ENCODE results near the gene SLC22A8. TPM values are rescaled to one million over a fixed set of nuclear protein-coding genes. Genes with fewer than 3 reads are reported as not detected.
"Not testable (repeated sequence)": the region's sequence is repeated elsewhere in the genome, so short reads cannot be mapped to it uniquely, and the experiment has no call there.

SLC22A8 gene
- total RNA-seq, 4 donors from 2014 or later = not detected

GRCh38 chr11:62958547-62959421, 56.9 kb downstream of the SLC22A8 start:
- TF ChIP-seq CTCF (IDR thresholded peaks at IDR 0.05) (no peak), POLR2A (IDR thresholded peaks at IDR 0.05) (no peak)
- peak; percentile 21 to 50 for DNase-seq (ENCODE audit: low spot score in 2 of 2)
- no peak overlapping the region for H3K4me3 ChIP-seq (ENCODE audit: low read depth, poor library complexity, severe bottlenecking)
- WGBS, 2 donors = 19 to 26% methylated on average over 11 of the region's 11 CpGs
- intact Hi-C loops (cut with DNase I; ENCODE audit: low total_unique reads) = no loop called here

GRCh38 chr11:62957147-62957546, 58.5 kb downstream of the SLC22A8 start:
- intact Hi-C loops (cut with DNase I; ENCODE audit: low total_unique reads) = no loop called here
- 93 to 98% methylated on average over 2 of the region's 2 CpGs for WGBS, 2 donors
- no peak overlapping the region for H3K4me3 ChIP-seq (ENCODE audit: low read depth, poor library complexity, severe bottlenecking)
- no peak for TF ChIP-seq CTCF (IDR thresholded peaks at IDR 0.05)
- TF ChIP-seq POLR2A (IDR thresholded peaks at IDR 0.05) = no peak
- no peak for DNase-seq (ENCODE audit: low spot score in 2 of 2)

DNA sequence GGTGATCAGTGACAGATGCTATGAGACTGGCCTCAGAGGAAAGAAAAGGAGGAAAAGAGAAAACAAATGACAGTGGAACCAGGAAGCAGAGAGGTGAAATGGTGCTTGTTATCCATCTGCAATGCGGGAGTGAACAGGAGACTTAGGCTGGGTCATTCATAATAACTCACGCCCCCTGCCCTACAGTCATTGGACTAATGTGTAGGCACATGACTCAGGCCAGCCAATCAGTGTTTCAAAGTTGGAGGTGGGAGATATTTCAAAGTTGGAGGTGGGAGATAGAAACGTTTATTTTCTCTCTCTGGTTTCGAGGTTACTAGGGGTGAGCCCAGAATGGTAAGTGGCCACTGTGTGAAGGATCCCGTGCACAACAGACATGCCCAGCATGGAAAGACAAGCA, 61.2 kb downstream of the SLC22A8 start:
- H3K4me3 ChIP-seq (ENCODE audit: low read depth, poor library complexity, severe bottlenecking) = no peak overlapping the region
- WGBS, 2 donors = 76 to 85% methylated on average over 5 of the region's 5 CpGs
- intact Hi-C loops (cut with DNase I; ENCODE audit: low total_unique reads) = no loop called here
- peak in 1 of 2 donors; percentile 8 for DNase-seq (ENCODE audit: low spot score in 2 of 2)
- no peak for TF ChIP-seq CTCF (IDR thresholded peaks at IDR 0.05)
- no peak for TF ChIP-seq POLR2A (IDR thresholded peaks at IDR 0.05)

- H3K4me3 ChIP-seq (ENCODE audit: low read depth, poor library complexity, severe bottlenecking) = no peak overlapping the region
- DNase-seq (ENCODE audit: low spot score in 2 of 2) = peak in 1 of 2 donors; percentile 18
- TF ChIP-seq CTCF (IDR thresholded peaks at IDR 0.05) = no peak
- no peak for TF ChIP-seq POLR2A (IDR thresholded peaks at IDR 0.05)
- 89% methylated on average over 4 of the region's 4 CpGs for WGBS, 2 donors
- intact Hi-C loops (cut with DNase I; ENCODE audit: low total_unique reads) = no loop called here
Measured at GRCh38 chr11:62953811-62954210, 61.8 kb downstream of the SLC22A8 start.

DNA sequence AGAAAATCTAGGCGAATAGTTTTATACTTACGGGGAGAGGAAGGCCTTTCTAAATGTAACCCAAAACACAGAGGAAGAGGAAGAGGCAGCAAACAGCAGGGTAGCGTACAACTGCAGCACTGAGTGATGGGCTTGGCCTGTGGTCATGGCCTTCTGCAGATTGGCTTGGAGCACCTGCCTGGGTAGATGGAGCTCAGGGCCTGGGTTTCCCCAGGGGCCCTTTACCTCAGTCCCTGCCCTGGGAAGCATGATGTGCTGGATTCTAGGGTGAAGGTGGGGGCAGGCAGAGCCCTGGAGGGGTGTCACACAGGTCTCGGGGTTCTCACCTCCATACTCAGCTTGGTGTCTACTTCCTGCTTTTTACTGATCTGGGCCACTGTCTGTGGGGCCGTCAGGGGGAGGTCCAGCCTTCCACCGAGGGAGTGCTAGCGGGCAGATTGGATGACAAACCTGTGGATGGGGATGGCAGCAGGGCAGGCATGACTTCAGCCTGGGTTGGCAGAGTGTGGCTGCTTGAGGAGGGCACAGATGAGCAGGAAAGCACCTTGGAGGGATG, 66.8 kb downstream of the SLC22A8 start:
- DNase-seq (ENCODE audit: low spot score in 2 of 2) = peak in 1 of 2 donors; percentile 76
- H3K4me3 ChIP-seq (ENCODE audit: low read depth, poor library complexity, severe bottlenecking) = no peak overlapping the region
- intact Hi-C loops (cut with DNase I; ENCODE audit: low total_unique reads) = no loop called here
- TF ChIP-seq CTCF (IDR thresholded peaks at IDR 0.05) (no peak), POLR2A (IDR thresholded peaks at IDR 0.05) (no peak)
- WGBS, 2 donors = 80 to 86% methylated on average over 7 of the region's 7 CpGs

DNA sequence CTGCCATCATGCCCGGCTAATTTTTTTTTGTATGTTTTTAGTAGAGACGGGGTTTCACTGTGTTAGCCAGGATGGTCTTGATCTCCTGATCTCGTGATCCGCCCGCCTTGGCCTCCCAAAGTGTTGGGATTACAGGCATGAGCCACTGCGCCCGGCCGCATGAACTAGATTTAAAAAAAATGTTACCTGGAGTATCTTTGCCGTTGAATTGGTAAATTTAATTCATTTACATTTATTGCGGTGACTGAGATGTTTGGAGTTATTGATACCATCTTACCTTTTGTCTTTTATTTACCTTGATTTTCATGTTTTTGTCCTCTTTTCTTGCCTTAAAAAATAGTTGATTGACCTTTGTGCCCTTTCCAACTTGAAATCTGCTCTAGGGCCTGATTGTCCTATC, 70.1 kb downstream of the SLC22A8 start:
- intact Hi-C loops (cut with DNase I; ENCODE audit: low total_unique reads); H3K4me3 ChIP-seq (ENCODE audit: low read depth, poor library complexity, severe bottlenecking): not testable (repeated sequence)
- peak in 1 of 2 donors; percentile 21 for DNase-seq (ENCODE audit: low spot score in 2 of 2)
- 93 to 99% methylated on average over 10 of the region's 10 CpGs for WGBS, 2 donors

Measured in lower leg skin (tissue), 4 donors.